AG10803 (cell line): ENCODE measurements around the gene MAEA.
"Not testable (repeated sequence)": the region's sequence is repeated elsewhere in the genome, so short reads cannot be mapped to it uniquely, and the experiment has no call there.

Source experiments
- DNase-seq: peaks from one replicate; pipeline ENCODE4 v3.0.0; 2010; ENCODE audit warnings: low read depth
- H3K4me3 ChIP-seq: 2 replicates; pipeline ENCODE4 v1.5.1; 2011; ENCODE audit warnings: mild to moderate bottlenecking, low read length, control low read depth
- CTCF ChIP-seq: conservative IDR thresholded peaks from 2 replicates; pipeline ENCODE4 v1.5.1; 2011; ENCODE audit warnings: mild to moderate bottlenecking, low read length, control low read depth, inconsistent platforms

Gene MAEA

GRCh38 chr4:1371176-1372165 is 81.8 kb downstream of the MAEA start:
- no peak for TF ChIP-seq CTCF
- DNase-seq, result no peak

DNA sequence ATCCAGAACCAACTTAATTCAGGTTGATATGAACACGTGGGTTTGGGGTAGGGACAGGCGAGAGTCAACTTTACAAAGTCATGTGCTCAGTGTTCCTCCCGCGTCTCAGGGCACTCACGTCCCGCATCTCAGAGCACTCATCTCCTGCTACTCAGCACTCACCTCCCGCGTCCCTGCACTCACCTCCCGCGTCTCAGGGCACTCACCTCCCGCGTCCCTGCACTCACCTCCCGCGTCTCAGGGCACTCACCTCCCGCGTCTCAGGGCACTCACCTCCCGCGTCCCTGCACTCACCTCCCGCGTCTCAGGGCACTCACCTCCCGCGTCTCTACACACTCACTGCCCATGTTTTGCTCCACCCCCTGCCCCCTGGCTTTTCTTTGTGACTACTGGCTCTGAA is 82.9 kb downstream of the MAEA start:
- not testable (repeated sequence) for DNase-seq

More at GRCh38 chr4:1371176-1372165, 81.8 kb downstream of the MAEA start:
- no peak overlapping the region for H3K4me3 ChIP-seq

GRCh38 chr4:1373892-1374705 is 84.4 kb downstream of the MAEA start:
- no peak overlapping the region for H3K4me3 ChIP-seq
- TF ChIP-seq CTCF, result no peak
- no peak for DNase-seq

More for the DNA sequence above, 82.9 kb downstream of the MAEA start:
- H3K4me3 ChIP-seq, result not testable (repeated sequence)

DNA sequence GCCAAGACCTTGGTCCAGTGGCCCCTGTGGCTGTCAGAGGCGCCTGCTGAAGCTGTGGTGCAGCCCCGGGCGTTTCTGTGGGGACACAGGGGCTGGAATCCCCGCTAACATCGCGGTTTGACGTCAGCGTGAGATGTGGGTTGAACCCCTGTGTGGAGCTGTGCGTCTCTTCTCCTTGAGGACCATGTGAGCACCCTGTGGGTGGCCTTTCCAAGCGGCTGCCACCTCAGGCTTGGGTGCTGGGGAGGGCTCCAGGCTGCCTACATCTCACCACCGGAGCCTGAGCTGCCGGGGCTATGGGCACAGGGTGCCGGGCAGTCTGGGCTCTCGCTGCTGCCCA is 85.0 kb downstream of the MAEA start:
- no peak for TF ChIP-seq CTCF
- H3K4me3 ChIP-seq, result no peak overlapping the region

DNA sequence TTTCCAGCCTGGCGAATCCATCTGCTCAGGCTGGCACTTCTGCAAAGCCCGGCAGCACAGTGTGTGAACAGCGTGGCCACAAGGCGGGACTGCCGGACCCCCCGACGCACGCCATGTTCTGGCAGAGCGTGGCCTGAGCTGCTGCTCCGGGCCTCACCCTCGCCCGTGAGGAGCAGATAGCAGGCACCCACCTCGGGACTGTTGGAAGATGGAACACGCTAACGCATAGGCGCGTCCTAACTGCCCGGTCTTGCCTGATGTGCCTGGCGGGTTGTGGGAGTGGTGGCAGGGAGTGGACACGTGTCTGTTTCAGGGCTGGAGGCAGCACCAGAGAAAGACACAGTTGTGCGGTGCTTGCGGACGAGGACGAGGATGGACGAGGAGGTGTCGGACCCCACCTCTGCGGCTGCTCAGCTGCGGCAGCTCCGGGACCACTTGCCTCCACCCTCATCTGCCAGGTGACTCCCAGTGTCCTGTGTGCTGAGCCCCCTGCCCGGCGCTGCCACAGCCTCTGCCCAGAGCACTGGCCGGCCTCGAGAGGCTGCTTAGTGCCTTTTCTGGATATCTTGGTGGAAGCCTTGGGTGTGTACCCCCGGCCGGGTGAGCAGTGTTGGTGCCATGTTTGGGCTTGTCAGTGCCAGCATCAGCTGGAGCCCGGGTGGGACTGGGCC is 85.5 kb downstream of the MAEA start:
- TF ChIP-seq CTCF, result no peak
- H3K4me3 ChIP-seq, result no peak overlapping the region
- DNase-seq, result no peak

More for the DNA sequence above, 85.0 kb downstream of the MAEA start:
- DNase-seq, result no peak

DNA sequence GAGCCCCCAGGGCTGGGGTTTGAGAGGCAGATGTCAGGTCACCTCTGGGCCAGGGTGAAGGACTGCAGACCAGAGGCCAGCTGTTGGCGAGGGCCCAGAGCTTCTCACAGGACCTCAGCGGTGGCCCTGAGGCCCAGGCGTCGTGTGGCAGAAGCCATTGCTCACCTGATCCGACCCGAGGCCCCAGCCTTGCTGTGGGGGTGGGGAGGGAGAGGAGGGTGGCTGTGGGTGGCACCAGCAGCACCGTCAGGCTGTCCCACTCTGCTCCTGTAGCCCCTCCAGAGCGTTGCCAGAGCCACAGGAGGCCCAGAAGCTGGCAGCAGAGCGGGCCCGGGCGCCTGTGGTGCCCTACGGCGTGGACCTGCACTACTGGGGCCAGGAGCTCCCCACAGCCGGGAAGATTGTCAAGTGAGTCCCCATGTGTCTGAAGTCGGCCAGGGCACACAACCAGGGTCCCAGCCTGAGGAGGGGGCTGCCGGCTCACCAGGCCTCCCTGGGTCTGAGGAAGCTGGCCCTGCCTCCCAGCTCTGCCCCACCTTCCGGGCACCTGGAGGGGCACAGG is 86.2 kb downstream of the MAEA start:
- DNase-seq, result no peak
- no peak overlapping the region for H3K4me3 ChIP-seq
- TF ChIP-seq CTCF, result no peak

GRCh38 chr4:1376391-1376840 is 86.7 kb downstream of the MAEA start:
- no peak for TF ChIP-seq CTCF
- no peak for DNase-seq
- no peak overlapping the region for H3K4me3 ChIP-seq
